Measurements from ENCODE around the gene RAB21.

- TF ChIP-seq CTCF (IDR thresholded peaks at IDR 0.05) (no peak), EZH2 (IDR thresholded peaks at IDR 0.05; ENCODE audit: borderline replicate concordance, insufficient read depth, low read depth, low read length, poor library complexity, severe bottlenecking) (no peak)
Measured at GRCh38 chr12:71710276-71711125, 44.2 kb upstream of the RAB21 start.

Data from B cell (primary cell).